ENCODE measurements around the gene TEX38. TPM values are rescaled to one million over a fixed set of nuclear protein-coding genes. Genes with fewer than 3 reads are reported as not detected.

TEX38 gene
- total RNA-seq, 2 donors from 2014 or later = not detected

DNA sequence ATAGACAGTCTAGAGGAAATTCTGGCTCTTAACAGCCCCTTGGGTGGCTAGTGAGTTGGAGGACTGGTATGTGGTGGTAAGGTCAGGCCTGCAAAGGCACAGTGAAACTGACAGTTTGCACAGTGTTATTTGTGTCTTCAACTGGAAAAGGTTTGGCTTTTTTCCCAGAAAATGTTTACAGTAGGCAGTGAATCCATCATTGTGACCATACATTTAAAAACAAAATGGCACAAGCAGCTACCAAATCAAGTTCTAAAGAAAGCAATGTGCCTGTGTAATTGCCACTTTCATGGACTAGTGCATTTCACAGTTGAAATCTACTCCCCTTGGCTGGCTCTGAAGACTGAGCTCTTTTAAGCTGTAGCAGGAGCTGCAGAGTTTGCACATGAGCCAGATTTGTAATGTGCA, 28.3 kb upstream of the TEX38 start:
- H3K36me3 ChIP-seq = peaks cover 4% of the 10 kb centered on the region
- H3K4me1 ChIP-seq (ENCODE audit: control insufficient read depth in 1 of 2, low read depth in 2 of 2) = peaks cover 5 to 18% of the 10 kb centered on the region in 2 donors
- ATAC-seq (ENCODE audit: insufficient number of reproducible peaks, low FRiP score, low read depth) = no peak
- peak overlapping the region; percentile 3 to 19 for H3K27ac ChIP-seq
- H3K9me3 ChIP-seq = no peaks in the 10 kb centered on the region
- TF ChIP-seq, protein P1, sequence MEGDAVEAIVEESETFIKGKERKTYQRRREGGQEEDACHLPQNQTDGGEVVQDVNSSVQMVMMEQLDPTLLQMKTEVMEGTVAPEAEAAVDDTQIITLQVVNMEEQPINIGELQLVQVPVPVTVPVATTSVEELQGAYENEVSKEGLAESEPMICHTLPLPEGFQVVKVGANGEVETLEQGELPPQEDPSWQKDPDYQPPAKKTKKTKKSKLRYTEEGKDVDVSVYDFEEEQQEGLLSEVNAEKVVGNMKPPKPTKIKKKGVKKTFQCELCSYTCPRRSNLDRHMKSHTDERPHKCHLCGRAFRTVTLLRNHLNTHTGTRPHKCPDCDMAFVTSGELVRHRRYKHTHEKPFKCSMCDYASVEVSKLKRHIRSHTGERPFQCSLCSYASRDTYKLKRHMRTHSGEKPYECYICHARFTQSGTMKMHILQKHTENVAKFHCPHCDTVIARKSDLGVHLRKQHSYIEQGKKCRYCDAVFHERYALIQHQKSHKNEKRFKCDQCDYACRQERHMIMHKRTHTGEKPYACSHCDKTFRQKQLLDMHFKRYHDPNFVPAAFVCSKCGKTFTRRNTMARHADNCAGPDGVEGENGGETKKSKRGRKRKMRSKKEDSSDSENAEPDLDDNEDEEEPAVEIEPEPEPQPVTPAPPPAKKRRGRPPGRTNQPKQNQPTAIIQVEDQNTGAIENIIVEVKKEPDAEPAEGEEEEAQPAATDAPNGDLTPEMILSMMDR (IDR thresholded peaks at IDR 0.05) = no peak
- no peaks in the 10 kb centered on the region for H3K27me3 ChIP-seq (replicated peaks; ENCODE audit: insufficient read depth)
- DNase-seq (ENCODE audit: low spot score) = no peak
- H3K4me3 ChIP-seq = no peak overlapping the region

DNA sequence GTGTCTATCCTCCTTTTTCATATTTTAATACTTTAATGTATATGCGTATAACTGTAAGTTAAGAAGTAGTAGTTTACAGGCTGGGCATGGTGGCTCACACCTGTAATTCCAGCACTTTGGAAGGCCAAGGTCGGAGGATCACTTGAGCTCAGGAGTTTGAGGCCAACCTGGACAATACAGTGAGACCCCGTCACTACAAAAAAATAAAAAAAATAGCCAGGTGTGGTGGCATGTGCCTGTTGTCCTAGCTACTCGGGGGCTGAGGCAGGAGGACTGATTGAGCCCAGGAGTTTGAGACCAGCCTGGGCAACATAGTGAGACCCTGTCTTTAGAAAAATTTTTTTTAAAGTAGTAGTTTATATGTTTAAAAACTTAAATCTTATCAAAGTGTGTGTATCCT, 25.8 kb upstream of the TEX38 start:
- Histone ChIP-seq H3K27ac (no peak overlapping the region), H3K27me3 (replicated peaks; ENCODE audit: insufficient read depth) (no peaks in the 10 kb centered on the region), H3K36me3 (peaks cover 9% of the 10 kb centered on the region), H3K4me1 (ENCODE audit: control insufficient read depth in 1 of 2, low read depth in 2 of 2) (peaks cover 5 to 9% of the 10 kb centered on the region in 2 donors), H3K9me3 (no peaks in the 10 kb centered on the region), H3K4me3 (no peak overlapping the region)
- TF ChIP-seq, protein P1 (IDR thresholded peaks at IDR 0.05) = no peak
- DNase-seq (ENCODE audit: low spot score) = no peak
- no peak for ATAC-seq (ENCODE audit: insufficient number of reproducible peaks, low FRiP score, low read depth)

GRCh38 chr1:46646331-46646730, 25.3 kb upstream of the TEX38 start:
- peaks cover 9% of the 10 kb centered on the region for H3K36me3 ChIP-seq
- H3K9me3 ChIP-seq = no peaks in the 10 kb centered on the region
- ATAC-seq (ENCODE audit: insufficient number of reproducible peaks, low FRiP score, low read depth) (no peak), DNase-seq (ENCODE audit: low spot score) (no peak)
- peaks cover 5 to 9% of the 10 kb centered on the region in 2 donors for H3K4me1 ChIP-seq (ENCODE audit: control insufficient read depth in 1 of 2, low read depth in 2 of 2)
- no peaks in the 10 kb centered on the region for H3K27me3 ChIP-seq (replicated peaks; ENCODE audit: insufficient read depth)
- H3K4me3 ChIP-seq = no peak overlapping the region
- TF ChIP-seq, protein P1 (IDR thresholded peaks at IDR 0.05) = no peak
- no peak overlapping the region for H3K27ac ChIP-seq

- Histone ChIP-seq H3K27me3 (replicated peaks; ENCODE audit: insufficient read depth) (no peaks in the 10 kb centered on the region), H3K9me3 (no peaks in the 10 kb centered on the region), H3K36me3 (peaks cover 9% of the 10 kb centered on the region), H3K4me3 (no peak overlapping the region), H3K27ac (no peak overlapping the region), H3K4me1 (ENCODE audit: control insufficient read depth in 1 of 2, low read depth in 2 of 2) (peaks cover 5 to 9% of the 10 kb centered on the region in 2 donors)
- TF ChIP-seq, protein P1 (IDR thresholded peaks at IDR 0.05) = no peak
- DNase-seq (ENCODE audit: low spot score) (no peak), ATAC-seq (ENCODE audit: insufficient number of reproducible peaks, low FRiP score, low read depth) (no peak)
Measured at GRCh38 chr1:46646844-46647243, 24.8 kb upstream of the TEX38 start.

DNA sequence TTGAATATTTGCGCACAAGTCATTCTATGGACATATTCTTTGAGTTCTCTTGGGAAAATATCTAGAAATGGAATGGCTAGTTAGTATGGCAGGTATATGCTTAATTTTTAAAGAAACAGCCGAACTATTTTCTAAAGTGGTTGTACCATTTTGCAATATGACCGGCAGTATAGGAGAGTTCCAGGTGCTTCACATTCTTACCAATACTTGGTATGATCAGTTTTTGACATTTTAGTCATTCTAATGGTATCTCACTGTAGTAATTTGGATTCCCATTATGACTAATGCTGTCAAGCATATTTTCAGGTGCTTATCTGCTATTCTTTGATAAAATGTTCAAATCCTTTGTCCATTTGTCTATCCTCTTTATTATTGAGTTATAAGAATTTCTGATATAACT, 24.0 kb upstream of the TEX38 start:
- DNase-seq (ENCODE audit: low spot score) = no peak
- peaks cover 5 to 9% of the 10 kb centered on the region in 2 donors for H3K4me1 ChIP-seq (ENCODE audit: control insufficient read depth in 1 of 2, low read depth in 2 of 2)
- H3K27me3 ChIP-seq (replicated peaks; ENCODE audit: insufficient read depth) = no peaks in the 10 kb centered on the region
- ATAC-seq (ENCODE audit: insufficient number of reproducible peaks, low FRiP score, low read depth) = no peak
- H3K9me3 ChIP-seq = no peaks in the 10 kb centered on the region
- peaks cover 9% of the 10 kb centered on the region for H3K36me3 ChIP-seq
- no peak overlapping the region for H3K4me3 ChIP-seq
- no peak overlapping the region for H3K27ac ChIP-seq
- TF ChIP-seq, protein P1 (IDR thresholded peaks at IDR 0.05) = no peak

Measured in thoracic aorta (tissue), 2 donors.